Purkinje cell (primary cell): ENCODE results near the gene FBXO40. TPM values are rescaled to one million over a fixed set of nuclear protein-coding genes. Genes with fewer than 3 reads are reported as not detected.

Experiments used
- polyA plus RNA-seq: library from polyadenylated mRNA; unstranded; fragments of >200 nt; fragmentation: Nextera tagmentation; gene quantifications from 2 replicates; pipeline ENCODE4 v1.2.1, GENCODE V29; 2014

Gene FBXO40
- 0.84 and 1.2 TPM in 2 replicates for polyA plus RNA-seq

GRCh38 chr3:121592856-121593702, at the start of gene FBXO40:
Gene FBXO40, plus strand, starts transcription at chr3:121593379. Its CDS starts 27,197 bp downstream, at chr3:121620576.

GRCh38 chr3:121545574-121546455, 47.4 kb upstream of the FBXO40 start, which contains the start of gene POLQ:
Gene POLQ, minus strand, starts transcription at chr3:121545988. Its CDS starts 111 bp downstream, at chr3:121545877.

GRCh38 chr3:121567649-121568048, 25.5 kb upstream of the FBXO40 start, which contains the start of gene ARGFX:
Gene ARGFX, plus strand, starts transcription at chr3:121567949. Its CDS starts 2,765 bp downstream, at chr3:121570714.

GRCh38 chr3:121660356-121661171, 67.4 kb downstream of the FBXO40 start, which contains the start of gene HCLS1:
Gene HCLS1, minus strand, starts transcription at chr3:121660903. Its CDS starts 2,556 bp downstream, at chr3:121658347.

Other genes with a start within 250 kb of the FBXO40 start
- gene POLQ, start 47.4 kb upstream of the FBXO40 start, polyA plus RNA-seq, result 0.07 and 0.66 TPM in 2 replicates
- gene ARGFX, start 25.4 kb upstream of the FBXO40 start, polyA plus RNA-seq, result not detected in 2 replicates
- gene HCLS1, start 67.5 kb downstream of the FBXO40 start, polyA plus RNA-seq, result 0.31 TPM in 1 of 2 replicates, not detected in the other
- 37.2 and 58.4 TPM in 2 replicates for gene GOLGB1, start 156.4 kb downstream of the FBXO40 start, polyA plus RNA-seq
- gene IQCB1, start 241.7 kb downstream of the FBXO40 start, polyA plus RNA-seq, result 17.8 and 19.2 TPM in 2 replicates
- gene EAF2, start 241.8 kb downstream of the FBXO40 start, polyA plus RNA-seq, result 23.2 and 36.4 TPM in 2 replicates